HEK293T (cell line): ENCODE results near the gene ERBB2.

ENCODE experiments used
- ARNT ChIP-seq: fragments of 450-650 bp; IDR thresholded peaks from 2 replicates; pipeline ENCODE4 v1.6.1; 2017; ENCODE audit warnings: mild to moderate bottlenecking
- BHLHE40 ChIP-seq: fragments of 450-650 bp; IDR thresholded peaks from 2 replicates; pipeline ENCODE4 v1.6.1; 2016; ENCODE audit warnings: mild to moderate bottlenecking, moderate library complexity, borderline replicate concordance
- FOXA1 ChIP-seq: fragments of 450-650 bp; IDR thresholded peaks from 2 replicates; pipeline ENCODE4 v1.6.1; 2016; ENCODE audit warnings: mild to moderate bottlenecking
- HDGF ChIP-seq: fragments of 450-650 bp; IDR thresholded peaks from 2 replicates; pipeline ENCODE4 v1.6.1; 2017; ENCODE audit warnings: antibody characterized with exemption, borderline replicate concordance
- LEF1 ChIP-seq: fragments of 450-650 bp; IDR thresholded peaks from 2 replicates; pipeline ENCODE4 v1.6.1; 2017; ENCODE audit warnings: mild to moderate bottlenecking, borderline replicate concordance
- PKNOX1 ChIP-seq: fragments of 450-650 bp; IDR thresholded peaks from 2 replicates; pipeline ENCODE4 v1.6.1; 2016
- SP1 ChIP-seq: fragments of 450-650 bp; IDR thresholded peaks from 2 replicates; pipeline ENCODE4 v1.6.1; 2017
- SUZ12 ChIP-seq: fragments of 450-650 bp; IDR thresholded peaks from 2 replicates; pipeline ENCODE4 v1.6.1; 2016; ENCODE audit warnings: mild to moderate bottlenecking

- TF ChIP-seq PKNOX1 (no peak), SUZ12 (no peak), FOXA1 (no peak), HDGF (no peak), SP1 (peak; percentile 64; the same call in 1 of the 2 replicates), ARNT (no peak), BHLHE40 (no peak), LEF1 (no peak)
Observed at GRCh38 chr17:39730095-39730921, 30.4 kb downstream of the ERBB2 start, which contains the start of gene MIEN1.
